Left lobe of liver (tissue), 2 donors: ENCODE measurements around the gene ATP1A4. TPM values are rescaled to one million over a fixed set of nuclear protein-coding genes. Genes with fewer than 3 reads are reported as not detected.
"Not testable (repeated sequence)": the region's sequence is repeated elsewhere in the genome, so short reads cannot be mapped to it uniquely, and the experiment has no call there.

Experiments used
- ATAC-seq: fragments of 200-7000 bp; cut with Tn5 transposase; one replicate; pipeline ENCODE4 v1.9.1; 2020; ENCODE audit warnings: mild to moderate bottlenecking, moderate library complexity
- DNase-seq: peaks from one replicate; pipeline ENCODE4 v3.0.0-alpha.2; 2020; ENCODE audit warnings: low spot score
- total RNA-seq: library from RNA; stranded (reverse); gene quantifications from one replicate; pipeline ENCODE4 v1.2.1, GENCODE V29; 2021
- donor health status: DM: no; HTN: no; CAD: no; lungs with moderate emphysema.
- donor health status: DM: no; HTN: yes; CAD: no.

The ATP1A4 gene
- total RNA-seq, result not detected

DNA sequence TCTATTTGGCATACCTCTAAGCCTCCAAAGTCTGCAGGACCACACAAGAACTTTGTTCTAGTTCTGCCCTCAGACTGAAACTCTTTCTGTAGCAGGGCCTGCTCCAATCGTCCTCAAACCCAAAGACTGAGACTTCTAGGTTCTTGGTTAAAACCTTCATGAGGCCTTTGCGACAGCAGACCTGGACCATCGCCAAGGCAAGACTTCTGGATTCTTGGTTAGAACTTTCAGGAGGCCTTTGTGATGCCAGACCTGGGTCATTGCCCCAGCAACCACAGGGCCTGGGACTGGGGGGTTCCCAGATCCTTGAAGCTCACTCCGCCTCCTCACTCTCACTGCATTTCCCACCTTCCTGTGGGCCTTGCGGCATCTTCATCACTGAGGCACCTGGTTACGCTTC is at the start of gene ATP1A4:
Gene ATP1A4 (plus strand): TSS at position 301 of the 400 bp plus-strand sequence. CDS start 438 bp downstream, outside the sequence.
- ATAC-seq, result no peak
- DNase-seq, result no peak

DNA sequence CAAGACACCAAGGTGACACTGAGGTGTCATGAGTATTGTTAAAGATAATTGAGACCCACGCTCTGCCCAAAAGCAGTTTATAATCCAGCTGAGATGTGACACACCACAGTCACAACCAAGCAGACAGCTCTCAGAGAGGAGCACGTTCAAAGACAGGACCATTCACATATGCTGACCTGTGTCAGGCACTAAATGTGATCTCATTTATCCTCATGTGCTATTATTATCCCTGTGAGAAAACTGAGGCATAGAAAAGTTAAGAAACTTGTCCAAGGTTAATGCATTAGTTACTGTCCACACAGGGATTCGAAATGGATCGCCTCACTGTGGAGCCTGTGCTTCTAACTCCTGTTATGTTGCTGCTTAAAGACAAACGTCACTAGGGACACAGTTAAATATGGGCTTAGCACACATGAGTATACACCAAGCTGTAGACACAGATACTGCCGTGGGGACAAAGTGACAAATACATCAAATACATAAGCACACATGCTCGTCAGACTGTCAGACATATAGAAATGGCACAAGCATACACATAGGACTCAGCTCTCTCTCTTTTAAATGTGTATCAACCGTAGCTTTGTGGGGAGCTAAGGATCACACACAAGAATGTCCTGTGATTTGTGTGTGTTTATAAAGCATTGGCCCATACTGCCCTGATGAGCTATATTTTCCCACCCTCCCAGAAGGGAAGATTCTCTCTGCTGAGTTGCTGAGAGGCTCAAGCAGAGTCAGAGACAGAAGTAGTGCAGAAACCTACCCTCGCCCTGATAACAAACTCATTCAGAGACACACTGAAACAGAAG is 49.5 kb upstream of the ATP1A4 start:
- ATAC-seq (no peak), DNase-seq (no peak)

DNA sequence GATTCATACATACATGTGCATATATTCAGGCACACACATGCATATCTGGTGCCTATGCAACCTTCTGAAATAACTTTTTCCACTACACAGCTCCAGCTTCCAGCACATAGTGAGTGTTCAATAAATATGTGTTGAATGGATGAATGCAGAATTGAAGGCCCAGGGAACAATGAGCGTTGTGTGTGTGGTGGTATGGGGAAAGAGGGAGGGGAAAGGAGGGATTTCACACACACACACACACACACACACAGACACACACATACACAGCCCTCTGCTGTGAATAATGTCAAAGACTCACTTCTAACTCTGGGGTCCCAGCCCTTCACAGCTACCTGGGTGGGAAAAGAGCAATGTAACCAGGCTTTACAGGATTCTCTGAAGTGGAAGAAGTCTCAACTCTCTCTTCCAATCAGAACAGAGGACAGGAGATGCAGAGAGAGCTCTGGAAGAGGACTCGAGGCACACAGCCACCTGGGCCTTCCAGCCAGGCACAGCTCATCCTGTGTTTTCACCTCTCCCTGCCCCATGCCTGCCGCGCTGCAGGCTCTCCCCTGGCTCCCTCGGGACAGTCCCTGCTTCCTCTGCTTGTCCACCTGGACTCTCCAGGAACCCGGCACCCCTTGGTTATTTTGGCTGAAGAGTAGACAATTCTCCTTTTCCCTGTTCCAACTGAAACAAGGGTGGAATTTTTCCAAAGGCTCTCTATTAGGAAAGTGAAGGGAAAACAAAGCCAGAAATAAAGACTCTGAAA is 47.6 kb upstream of the ATP1A4 start:
- ATAC-seq (no peak), DNase-seq (no peak)

DNA sequence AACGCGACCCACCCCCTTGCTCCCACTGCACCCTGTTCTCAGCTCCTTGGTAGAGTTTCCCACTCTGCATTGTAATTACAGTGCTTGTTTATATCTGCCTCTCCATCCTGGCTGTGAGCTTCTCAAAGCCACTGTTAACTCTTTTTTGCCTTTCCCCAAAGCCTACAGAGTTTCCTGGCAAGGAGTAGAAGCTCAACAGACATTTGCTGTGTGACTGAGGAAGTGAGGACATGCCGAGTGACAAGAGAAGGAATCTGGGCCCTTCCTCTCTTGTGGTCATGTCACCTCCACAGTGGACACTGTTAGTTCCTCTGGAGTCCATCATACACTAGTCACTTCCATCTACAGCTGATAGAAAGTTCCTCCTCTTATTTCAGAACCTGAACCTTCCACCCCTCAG is 46.9 kb upstream of the ATP1A4 start:
- ATAC-seq (no peak), DNase-seq (no peak)

DNA sequence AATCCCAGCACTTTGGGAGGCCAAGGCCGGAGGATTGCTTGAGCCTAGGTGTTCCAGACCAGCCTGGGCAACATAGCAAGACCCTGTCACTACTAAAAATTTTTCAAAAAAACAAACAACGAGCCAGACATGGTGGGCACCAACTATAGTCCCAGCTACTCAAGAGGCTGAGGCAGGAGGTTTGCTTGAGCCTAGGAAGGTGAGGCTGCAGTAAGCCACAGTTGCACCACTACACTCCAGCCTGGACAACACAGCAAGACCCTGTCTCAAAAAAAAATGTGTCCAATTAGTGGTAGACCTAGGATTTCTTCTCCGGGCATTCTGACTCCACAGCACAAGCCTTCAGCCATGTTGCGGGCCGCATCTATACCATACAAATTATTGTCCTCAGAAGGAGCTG is 46.2 kb upstream of the ATP1A4 start:
- ATAC-seq (no peak), DNase-seq (no peak)

DNA sequence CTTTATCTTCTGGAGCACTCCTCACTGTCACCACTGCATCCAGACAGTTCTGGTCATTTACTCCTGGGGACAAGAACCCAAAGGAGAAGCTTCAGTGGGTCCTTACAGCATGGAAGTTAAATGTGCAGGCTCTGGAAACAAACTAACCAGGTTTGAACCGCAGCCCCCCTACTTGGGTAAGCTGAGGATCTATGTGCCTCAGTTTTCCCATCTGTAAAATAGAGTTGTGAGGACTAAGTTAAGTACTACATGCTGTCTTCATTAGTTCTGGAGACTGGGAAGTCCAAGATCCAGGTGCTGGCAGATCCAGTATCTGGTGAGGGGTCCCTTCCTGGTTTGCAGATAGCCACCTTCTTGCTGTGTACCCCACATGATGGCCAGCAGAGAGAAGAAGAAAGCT is 43.9 kb upstream of the ATP1A4 start:
- DNase-seq, result no peak
- no peak for ATAC-seq

DNA sequence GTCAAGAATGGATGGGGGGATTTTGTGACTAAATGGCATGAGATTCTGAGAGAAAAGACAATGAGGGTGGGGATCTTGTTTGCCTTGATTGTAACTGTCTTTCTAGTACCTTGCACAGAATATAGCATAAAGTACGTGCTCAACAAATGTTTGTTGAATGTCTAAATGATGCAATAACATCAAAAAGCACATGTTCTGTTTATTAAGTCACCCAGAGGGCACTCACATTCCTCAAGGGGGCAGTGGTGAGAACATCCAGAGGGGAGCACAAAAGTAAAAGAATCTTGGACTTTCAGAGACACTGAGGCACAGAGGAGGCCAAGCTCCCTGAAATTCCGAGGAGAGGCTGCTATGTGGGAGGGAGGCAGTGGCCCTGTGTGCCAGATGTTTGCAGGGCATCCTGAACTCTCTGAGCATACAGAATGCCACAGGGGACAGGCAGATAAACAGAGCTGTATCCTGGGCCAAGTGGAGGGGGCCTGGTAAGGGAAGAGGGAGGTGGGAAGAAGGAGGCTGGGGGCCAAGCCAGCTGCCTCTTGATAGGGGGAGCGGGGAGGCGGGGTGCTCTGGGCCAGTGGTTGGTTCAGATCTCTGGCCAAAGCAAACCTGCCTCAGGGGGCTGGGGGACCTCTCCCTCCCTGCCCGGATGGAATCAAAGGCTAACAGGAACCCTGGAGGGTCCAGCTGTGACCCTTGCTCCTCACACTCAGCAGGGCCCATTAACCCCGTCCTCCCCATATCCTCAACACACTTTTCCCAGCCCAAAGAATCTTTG is 42.3 kb upstream of the ATP1A4 start:
- ATAC-seq (peak; percentile 62), DNase-seq (no peak)

DNA sequence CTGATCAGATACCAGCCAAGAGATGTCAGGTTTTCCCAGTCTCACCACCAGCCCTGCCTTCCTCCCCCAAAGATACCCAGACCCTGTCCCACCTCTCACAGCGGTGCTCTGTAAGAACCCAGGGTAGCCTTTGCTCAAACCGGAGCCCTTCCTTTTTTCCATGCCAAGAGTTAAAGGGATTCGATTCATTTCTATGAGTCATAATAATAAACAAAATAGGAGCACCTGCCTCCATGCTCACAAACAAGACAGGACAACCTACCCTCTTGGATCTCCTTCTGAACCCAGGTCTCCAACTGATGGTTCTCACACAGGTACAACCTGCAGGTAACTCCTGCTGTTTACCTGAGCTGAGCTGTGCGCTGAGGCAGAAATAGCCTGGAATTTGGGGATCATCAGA is 41.7 kb upstream of the ATP1A4 start:
- DNase-seq (no peak), ATAC-seq (no peak)

DNA sequence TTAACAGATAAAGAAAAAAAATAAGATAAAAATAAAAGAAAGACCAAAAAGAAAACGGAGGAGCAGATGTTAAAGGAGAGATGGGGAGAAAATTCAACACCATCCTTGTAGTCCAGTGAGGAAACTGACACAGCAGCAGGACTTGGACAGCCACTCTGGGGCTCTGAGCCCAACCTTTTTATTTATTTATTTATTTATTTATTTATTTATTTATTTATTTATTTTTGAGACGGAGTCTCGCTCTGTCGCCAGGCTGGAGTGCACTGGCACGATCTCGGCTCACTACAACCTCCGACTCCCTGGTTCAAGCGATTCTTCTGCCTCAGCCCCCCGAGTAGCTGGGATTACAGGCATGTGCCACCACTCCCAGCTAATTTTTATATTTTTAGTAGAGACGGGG is 39.9 kb upstream of the ATP1A4 start:
- not testable (repeated sequence) for DNase-seq, ATAC-seq

DNA sequence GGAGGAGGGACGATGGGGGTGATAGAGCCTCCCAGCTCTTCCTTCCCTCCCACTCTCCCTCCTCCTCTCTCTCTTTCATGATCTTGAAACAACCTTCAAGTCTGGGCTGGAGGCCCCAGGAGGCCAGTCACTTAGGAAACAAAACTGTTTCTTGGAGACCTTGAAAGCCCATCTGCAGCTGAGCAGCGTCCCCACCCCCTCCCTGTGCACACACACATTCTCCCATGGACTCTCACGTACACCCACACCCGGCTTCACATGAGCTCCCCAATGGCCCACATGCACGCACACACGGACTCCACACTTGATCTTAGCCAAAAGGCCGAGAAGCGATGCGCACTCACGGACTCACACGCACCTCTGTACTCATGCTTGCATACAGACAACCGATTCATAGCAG is 39.0 kb upstream of the ATP1A4 start:
- no peak for ATAC-seq
- no peak for DNase-seq

DNA sequence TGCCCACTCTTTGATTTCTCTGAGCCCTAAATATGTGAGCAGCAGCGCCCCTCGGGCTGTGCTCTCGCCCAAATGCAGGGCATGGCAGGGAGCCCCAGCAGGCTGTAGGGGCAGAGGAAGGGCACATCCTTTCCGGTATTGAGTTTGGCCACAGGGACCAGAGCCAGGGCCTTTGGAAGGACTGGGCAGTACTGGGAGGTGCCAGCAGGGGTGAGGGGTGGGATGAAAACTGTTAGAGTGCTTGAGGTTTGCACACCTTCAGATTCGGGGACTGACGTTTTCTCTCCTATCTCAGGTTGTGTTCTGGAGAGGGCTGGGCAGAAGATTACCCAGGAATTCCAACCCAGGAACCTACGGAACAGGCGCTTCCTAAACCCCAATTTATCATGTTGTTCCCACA is 38.0 kb upstream of the ATP1A4 start:
- no peak for ATAC-seq
- DNase-seq, result no peak

DNA sequence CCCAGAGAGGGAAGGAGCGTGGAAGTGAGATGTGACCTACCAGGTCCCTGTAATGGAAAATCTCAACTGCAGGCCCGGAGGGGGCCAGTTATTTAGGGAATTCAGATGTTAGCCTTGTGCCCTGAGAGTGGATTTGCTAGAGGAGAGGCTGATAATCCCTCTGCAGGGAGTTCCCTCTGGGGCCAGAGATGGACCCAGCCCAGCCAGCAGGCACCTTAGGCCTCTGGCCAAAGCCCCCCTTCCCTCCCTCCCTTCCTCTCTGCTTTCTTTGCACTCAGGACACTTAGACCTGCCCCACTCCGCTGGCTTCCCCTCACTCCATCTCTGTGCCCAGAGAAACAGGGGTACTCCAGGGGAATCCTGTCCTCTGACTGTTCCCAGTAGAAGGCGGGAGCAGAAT is 37.3 kb upstream of the ATP1A4 start:
- no peak for ATAC-seq
- DNase-seq, result no peak

DNA sequence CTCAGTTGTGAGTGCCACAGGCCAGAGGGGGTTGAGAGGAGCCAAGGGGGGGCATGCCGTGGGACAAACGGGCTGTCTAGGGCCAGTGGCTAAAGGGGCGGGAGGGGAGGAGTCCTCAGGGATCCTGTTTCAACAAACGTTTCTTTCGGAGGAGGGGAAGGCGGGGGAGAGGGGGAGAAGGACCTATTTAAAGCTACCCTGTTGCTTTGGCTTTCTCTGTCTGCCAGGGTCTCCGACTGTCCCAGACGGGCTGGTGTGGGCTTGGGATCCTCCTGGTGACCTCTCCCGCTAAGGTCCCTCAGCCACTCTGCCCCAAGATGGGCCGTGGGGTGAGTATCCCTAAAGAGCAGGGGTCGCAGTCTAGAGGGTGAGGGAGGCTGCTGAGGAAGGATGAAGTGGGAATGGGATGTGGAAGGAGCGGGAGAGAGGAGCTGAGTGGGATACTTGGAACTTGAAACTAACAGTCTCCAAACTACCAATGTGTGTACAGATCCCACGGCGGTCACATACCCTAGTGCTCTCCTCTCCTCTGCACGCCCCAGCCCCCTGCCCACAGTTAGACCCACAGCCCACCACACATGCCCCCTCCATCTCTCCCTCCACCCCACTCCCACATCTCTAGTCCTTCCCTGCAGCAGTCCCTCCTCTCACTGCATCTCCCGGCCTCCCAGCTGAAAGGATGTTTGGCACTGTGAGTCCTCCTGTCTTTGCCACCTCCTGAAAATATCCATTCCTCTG is 35.7 kb upstream of the ATP1A4 start, which contains the start of gene ATP1A2:
Gene ATP1A2 (plus strand): TSS at position 215 of the 738 bp plus-strand sequence. CDS start 103 bp downstream, at position 318.
- DNase-seq (no peak), ATAC-seq (no peak)

DNA sequence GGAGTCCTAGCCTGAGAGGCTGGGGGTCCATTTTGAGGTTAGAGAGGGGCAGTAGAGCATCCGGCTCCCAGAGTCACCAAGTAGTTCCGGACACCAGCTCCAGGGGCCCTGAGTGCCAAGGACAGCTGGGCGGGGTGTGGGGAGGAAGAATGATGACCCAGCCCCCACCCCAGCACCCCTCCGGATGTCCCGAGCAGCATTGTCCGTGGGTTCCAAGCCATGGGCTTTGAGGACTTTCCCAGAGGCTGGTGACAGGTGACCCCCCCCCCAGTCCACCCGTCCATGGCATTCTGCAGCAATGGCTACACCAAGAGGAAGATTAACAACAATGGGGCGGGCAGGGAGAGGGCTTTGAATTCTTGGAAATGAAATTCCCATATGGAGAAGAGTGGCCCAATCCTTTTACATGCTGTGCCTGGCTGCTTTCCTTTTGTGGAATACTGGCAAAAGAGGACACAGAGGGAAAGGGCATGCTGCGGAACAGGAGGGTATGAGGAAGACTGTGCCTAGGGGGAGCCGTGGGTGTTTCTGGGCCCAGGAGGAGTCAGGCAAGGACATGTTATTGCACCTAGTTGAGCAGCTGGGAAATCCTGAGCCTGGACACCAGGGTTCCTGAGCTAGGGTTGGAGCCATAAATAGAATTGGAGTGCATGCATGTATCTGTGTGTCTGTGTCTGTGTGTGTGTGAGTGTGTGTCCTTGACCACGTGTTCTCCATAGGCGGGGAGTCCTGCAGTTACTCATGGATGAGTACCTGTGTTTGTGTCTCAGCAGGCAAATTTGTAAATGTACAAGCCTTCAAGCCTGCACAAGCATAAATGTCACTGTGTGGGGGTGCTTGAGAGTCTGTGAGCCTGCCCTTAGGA is 34.9 kb upstream of the ATP1A4 start:
- ATAC-seq, result no peak
- no peak for DNase-seq

DNA sequence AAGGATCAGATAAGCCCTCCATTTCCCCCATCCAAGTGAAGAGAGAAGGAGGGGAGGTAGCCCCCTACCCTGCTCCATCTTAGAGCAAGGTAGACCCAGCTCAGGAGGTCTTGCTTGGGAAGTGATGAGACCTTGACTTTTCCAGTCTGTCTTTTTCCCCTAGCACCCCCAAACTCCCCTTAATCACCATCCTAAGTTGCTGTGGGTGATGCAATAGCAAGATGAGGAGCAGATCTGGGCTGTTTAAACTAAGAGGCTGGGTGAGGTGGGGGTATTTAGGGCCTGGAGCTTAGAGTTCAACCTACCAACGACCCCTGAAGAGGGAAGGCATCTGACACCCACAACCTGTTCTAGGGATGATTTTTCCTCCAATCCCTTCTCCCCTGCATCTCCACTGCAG is 34.1 kb upstream of the ATP1A4 start:
- ATAC-seq (no peak), DNase-seq (no peak)

DNA sequence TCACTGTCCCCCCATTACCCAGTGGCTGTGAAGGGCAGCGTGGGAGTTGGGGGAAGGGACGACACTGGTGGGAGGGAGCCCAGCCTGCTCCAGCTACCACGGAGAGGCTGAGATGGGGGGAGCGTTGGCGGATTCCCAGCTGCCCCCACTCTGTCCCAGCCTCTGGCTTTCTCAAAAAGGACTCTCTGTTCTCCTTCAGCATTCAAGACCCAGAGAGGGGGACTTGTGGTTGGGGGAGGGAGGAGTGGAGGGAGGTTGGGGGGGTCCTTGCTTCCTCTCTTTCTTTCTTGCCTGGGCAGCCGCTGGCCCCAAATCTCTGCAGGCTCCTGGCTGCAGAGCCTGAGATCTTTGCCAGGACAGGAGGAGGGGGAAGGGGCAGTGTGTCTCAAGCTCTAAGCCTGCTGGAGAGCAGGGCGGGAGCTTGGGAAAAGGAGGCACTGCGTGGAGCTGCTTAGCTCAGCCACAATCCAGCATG is 33.7 kb upstream of the ATP1A4 start:
- ATAC-seq (peak; percentile 46), DNase-seq (no peak)

DNA sequence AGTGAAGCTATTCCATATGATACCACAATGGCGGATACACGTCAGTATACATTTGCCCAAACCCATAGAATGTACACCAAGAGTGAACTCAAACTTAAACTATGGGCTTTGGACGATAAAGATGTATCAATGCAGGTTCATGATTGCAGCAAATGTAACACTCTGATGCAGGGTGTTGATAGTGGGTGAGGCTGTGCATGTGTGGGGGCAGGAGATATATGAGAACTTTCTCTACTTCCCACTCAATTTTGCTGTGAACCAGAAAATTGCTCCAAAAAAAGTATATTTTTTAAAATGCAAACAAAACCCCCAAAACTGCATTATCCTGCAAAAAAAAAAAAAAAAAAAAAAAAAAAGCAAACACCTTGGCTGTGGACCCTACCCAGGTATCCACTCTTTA is 32.5 kb upstream of the ATP1A4 start:
- no peak for ATAC-seq
- no peak for DNase-seq

DNA sequence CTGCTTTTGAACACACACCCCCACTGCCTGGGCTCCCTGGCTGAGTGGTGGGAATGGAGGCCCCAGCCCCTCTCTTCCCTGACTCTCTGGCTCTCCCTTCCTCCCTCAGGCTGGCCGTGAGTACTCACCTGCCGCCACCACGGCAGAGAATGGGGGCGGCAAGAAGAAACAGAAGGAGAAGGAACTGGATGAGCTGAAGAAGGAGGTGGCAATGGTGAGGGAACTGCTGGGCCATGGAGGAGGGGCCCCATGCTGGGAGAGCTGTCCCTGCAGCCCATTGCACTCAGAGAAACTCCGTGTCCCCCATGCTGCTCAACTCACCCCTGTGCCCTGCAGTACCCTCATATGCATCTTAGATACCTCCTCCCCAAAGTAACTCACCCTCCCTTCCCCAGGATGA is 30.6 kb upstream of the ATP1A4 start:
- DNase-seq (no peak), ATAC-seq (no peak)

DNA sequence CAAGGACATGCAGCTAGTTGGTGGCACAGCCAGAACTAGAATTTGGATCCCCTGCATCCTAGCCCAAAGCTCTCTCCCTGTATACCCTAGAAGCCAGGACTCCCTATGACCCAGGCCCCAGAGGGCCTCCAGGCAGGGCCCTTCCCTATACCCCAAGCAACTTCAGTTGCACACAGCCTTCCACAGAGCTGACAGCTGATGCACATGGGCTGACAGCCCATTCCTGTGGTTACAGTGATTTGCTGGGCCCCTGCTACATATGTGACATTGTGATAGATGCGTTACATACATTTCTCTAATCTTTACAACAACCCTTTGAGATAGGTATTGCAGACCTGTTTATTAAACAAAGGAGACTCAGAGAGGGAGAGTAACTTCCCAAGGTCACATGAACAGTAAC is 30.0 kb upstream of the ATP1A4 start:
- no peak for DNase-seq
- no peak for ATAC-seq
